ENCODE measurements around the gene KIDINS220. TPM values are rescaled to one million over a fixed set of nuclear protein-coding genes. Genes with fewer than 3 reads are reported as not detected.

The KIDINS220 gene
- total RNA-seq, 1 donor from 2014 or later, result 69.3 TPM

- TF ChIP-seq CTCF (IDR thresholded peaks at IDR 0.05), result no peak
- Histone ChIP-seq H3K4me3 (no peak overlapping the region), H3K36me3 (peaks cover 43% of the 10 kb centered on the region), H3K27ac (no peak overlapping the region), H3K4me1 (peaks cover 6% of the 10 kb centered on the region), H3K9me3 (no peaks in the 10 kb centered on the region), H3K27me3 (ENCODE audit: low read depth) (no peaks in the 10 kb centered on the region)
- ATAC-seq (no peak), DNase-seq (no peak)
- intact Hi-C loops (cut with DNase I), result no loop called here
These were observed 111.6 kb downstream of the KIDINS220 start for GRCh38 chr2:8725838-8726237.

- ATAC-seq, result no peak
- no peak for DNase-seq
- H3K9me3 ChIP-seq, result no peaks in the 10 kb centered on the region
- H3K27ac ChIP-seq, result no peak overlapping the region
- no peak overlapping the region for H3K4me3 ChIP-seq
- no peak for TF ChIP-seq CTCF (IDR thresholded peaks at IDR 0.05)
- no peaks in the 10 kb centered on the region for H3K4me1 ChIP-seq
- no peaks in the 10 kb centered on the region for H3K27me3 ChIP-seq (ENCODE audit: low read depth)
- H3K36me3 ChIP-seq, result peaks cover 15% of the 10 kb centered on the region
- intact Hi-C loops (cut with DNase I), result no loop called here
These were observed 114.4 kb downstream of the KIDINS220 start for GRCh38 chr2:8722986-8723385.

- Histone ChIP-seq H3K27me3 (ENCODE audit: low read depth) (no peaks in the 10 kb centered on the region), H3K27ac (no peak overlapping the region), H3K4me1 (no peaks in the 10 kb centered on the region), H3K4me3 (no peak overlapping the region), H3K9me3 (no peaks in the 10 kb centered on the region), H3K36me3 (peaks cover 2% of the 10 kb centered on the region)
- ATAC-seq (no peak), DNase-seq (no peak)
- no peak for TF ChIP-seq CTCF (IDR thresholded peaks at IDR 0.05)
- intact Hi-C loops (cut with DNase I), result no loop called here
These were observed 116.0 kb downstream of the KIDINS220 start for GRCh38 chr2:8721410-8721809.

GRCh38 chr2:8720741-8721140, 116.7 kb downstream of the KIDINS220 start:
- H3K27ac ChIP-seq, result no peak overlapping the region
- no peaks in the 10 kb centered on the region for H3K27me3 ChIP-seq (ENCODE audit: low read depth)
- H3K36me3 ChIP-seq, result no peaks in the 10 kb centered on the region
- intact Hi-C loops (cut with DNase I), result no loop called here
- no peak overlapping the region for H3K4me3 ChIP-seq
- no peaks in the 10 kb centered on the region for H3K9me3 ChIP-seq
- TF ChIP-seq CTCF (IDR thresholded peaks at IDR 0.05), result no peak
- ATAC-seq, result no peak
- DNase-seq, result no peak
- H3K4me1 ChIP-seq, result no peaks in the 10 kb centered on the region

GRCh38 chr2:8719528-8719927, 117.9 kb downstream of the KIDINS220 start:
- Histone ChIP-seq H3K4me1 (no peaks in the 10 kb centered on the region), H3K36me3 (no peaks in the 10 kb centered on the region), H3K27me3 (ENCODE audit: low read depth) (no peaks in the 10 kb centered on the region), H3K4me3 (no peak overlapping the region), H3K9me3 (no peaks in the 10 kb centered on the region), H3K27ac (no peak overlapping the region)
- no peak for TF ChIP-seq CTCF (IDR thresholded peaks at IDR 0.05)
- no peak for DNase-seq
- intact Hi-C loops (cut with DNase I), result no loop called here
- no peak for ATAC-seq

GRCh38 chr2:8714971-8715370, 122.4 kb downstream of the KIDINS220 start:
- H3K27me3 ChIP-seq (ENCODE audit: low read depth), result no peaks in the 10 kb centered on the region
- intact Hi-C loops (cut with DNase I), result no loop called here
- no peaks in the 10 kb centered on the region for H3K36me3 ChIP-seq
- H3K27ac ChIP-seq, result no peak overlapping the region
- ATAC-seq (no peak), DNase-seq (no peak)
- no peaks in the 10 kb centered on the region for H3K4me1 ChIP-seq
- TF ChIP-seq CTCF (IDR thresholded peaks at IDR 0.05), result no peak
- no peak overlapping the region for H3K4me3 ChIP-seq
- H3K9me3 ChIP-seq, result no peaks in the 10 kb centered on the region

All from lower lobe of right lung (tissue), 2 donors.